Stimulated activated CD8-positive, alpha-beta memory T cell treated with anti-CD3 and anti-CD28 coated beads, Interleukin-15, amount 100 ng/mL, for 24 hours (primary cell): ENCODE data around the gene LGALS8.
"Not testable (repeated sequence)": the region's sequence is repeated elsewhere in the genome, so short reads cannot be mapped to it uniquely, and the experiment has no call there.

Experiments used
- DNase-seq: peaks from one replicate; pipeline ENCODE4 v3.0.0-alpha.2; 2020; ENCODE audit warnings: low read depth

LGALS8 gene

DNA sequence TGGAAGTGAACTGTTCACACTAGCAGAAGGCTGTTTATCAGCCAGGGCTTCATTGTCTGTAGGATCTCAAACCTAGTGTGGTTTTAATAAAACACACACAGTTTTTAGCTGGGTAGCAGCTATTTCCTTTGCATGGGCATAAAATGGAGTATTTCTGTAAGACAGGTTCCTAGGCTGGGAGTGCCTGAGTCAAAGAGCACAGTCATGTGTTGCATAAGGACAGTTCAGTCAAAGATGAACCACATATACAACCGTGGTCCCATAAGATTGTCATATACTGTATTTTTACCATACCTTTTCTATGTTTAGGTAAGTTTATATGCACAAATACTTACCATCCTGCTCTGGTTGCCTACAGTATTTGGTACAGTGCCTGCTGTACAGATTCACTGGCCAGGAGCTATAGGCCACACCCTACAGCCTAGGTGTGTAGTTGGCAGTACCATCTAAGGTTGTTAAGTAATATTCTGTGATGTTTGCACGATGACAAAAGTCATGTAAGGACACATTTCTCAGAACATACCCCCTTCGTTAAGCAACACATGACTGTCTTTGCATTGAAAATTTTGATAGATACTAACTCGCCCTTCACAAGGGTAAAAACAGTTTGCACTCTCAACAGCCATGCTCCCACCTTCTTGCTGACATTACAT lies 17.2 kb downstream of the LGALS8 start:
- no peak for DNase-seq

DNA sequence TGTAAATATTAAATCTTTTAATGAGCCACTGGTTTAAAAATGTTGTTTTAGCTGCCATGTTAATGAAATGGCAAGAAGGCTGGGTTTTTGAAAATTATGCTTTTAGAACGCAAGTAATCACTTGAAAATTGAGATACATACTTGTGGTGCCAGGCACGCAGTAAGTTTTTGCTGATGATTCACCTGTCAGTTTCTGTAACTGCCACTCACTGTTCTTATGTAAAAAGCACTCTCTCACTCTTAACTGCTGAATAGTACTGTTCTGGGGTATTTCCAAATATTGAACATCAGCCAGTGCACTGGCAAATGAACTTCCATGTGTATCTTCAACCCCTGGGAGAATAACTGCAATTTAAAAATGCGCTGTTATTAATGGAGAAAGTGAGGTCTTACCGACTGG lies 17.9 kb downstream of the LGALS8 start:
- no peak for DNase-seq

DNA sequence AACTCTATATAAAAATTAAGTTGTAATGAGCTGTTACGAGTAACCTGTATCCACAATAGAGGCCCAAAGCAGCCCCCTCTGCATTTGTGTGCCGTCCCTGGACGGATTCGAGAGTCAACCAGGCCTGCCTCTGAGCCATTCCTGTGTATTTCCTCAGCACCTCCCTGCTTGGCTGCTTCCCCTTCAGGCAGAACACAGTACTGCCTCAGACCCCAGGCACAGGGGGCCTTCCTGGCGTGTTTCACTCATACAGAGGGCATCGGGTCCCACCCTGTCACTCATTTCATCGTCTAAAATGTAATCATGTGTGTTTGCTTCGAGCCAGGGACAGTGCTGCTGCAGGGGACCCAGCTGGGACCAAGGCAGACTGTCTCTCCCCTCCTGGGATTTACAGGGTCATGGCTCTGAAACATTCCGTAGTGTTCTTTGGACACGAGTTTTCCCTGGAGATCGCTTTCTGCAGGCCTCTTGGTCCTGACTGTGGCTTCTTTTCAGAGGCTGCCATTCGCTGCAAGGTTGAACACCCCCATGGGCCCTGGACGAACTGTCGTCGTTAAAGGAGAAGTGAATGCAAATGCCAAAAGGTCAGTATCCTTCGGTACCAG lies 19.4 kb downstream of the LGALS8 start:
- DNase-seq: no peak

DNA sequence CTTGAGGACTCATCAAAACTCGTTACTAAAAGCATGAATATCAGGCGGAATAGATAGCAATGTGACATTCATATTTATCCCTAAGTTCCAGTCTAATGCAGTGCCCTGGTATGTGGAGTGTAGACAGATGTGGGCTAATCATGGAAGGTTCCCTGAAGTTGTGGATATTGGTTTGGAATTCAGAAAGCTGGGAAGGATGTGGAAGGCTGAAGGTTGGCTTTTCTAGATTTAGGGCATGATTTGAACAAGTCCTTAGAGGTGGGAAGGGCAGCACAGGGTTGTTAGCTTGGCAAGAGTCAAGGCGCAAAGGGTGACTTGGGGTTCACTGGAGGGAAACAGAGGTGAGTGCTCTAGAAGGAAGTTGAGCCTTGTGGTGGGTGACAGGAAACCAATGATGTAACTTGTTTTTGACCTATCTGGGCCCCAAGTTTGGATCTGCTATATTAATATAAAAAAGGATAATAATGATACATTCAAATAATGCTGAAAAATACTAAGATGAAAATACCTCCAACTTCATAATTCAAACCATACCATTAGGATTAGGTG lies 21.9 kb downstream of the LGALS8 start:
- DNase-seq: no peak

DNA sequence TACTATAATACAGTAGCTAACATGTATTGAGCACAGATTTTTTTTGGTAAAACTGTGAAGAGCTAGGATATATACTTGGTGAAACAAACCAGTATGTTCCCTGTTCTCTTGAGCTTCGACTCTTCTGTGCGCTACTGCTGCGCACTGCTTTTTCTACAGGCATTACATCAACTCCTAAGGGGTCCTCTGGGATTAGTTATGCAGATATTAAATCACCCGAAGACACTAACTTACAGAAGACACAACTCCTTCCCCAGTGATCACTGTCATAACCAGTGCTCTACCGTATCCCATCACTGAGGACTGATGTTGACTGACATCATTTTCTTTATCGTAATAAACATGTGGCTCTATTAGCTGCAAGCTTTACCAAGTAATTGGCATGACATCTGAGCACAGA lies 24.7 kb downstream of the LGALS8 start:
- DNase-seq: no peak

DNA sequence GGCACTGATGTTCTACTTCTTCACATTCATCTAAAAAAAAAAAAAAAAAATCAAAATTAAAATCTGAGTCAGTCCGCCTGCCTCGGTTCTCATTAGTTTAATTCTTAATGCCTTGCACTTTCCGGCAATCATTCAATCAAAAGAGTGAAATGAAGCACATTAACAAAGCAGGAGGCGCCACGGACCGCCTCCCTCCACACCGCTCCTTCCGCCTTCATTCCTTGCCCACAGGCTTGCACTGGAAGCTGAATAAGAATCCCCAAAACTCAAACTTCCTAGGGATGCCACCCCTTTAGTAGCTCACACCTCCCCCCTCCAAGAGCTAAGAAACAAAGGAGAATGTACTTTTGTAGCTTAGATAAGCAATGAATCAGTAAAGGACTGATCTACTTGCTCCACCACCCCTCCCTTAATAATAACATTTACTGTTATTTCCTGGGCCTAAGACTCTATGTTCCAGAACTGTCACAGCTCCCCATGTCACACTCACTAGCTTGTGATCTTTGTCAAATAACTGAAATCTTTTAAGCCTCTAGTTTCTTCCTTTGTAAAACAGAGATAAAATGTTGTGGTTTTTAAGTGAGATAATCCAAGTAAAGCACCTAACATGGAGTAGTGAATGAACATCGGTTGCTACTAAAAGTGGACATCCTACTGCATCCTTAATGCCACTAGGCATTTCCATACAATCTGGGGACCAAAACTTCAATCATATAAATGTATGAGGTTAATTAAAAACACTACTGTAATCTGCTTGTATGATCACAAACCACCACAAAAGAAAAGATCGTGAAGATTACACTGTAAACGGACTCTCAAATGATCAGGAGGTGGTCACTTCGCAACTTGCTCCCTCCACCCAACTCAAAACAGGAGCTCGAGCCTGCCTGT lies 27.4 kb downstream of the LGALS8 start:
- DNase-seq: no peak

DNA sequence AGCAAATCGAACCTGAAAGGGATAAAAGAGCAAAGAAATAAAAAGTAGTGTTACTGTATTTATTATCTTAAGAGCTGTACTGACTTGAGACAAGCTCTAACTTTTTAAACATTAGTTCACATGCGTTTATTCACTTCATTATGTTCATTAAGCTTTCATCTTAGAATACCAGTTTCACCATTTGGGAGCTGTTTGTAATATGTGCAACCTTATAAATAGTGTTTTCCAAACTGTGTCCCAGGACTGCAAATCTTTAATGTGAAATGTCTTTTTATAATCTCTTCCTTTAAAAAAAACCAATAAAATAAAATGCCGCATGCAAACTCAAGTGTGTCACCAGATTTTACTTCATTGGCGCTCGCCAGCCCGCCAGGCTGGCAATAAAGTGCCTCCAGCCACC lies 28.3 kb downstream of the LGALS8 start:
- DNase-seq: no peak

DNA sequence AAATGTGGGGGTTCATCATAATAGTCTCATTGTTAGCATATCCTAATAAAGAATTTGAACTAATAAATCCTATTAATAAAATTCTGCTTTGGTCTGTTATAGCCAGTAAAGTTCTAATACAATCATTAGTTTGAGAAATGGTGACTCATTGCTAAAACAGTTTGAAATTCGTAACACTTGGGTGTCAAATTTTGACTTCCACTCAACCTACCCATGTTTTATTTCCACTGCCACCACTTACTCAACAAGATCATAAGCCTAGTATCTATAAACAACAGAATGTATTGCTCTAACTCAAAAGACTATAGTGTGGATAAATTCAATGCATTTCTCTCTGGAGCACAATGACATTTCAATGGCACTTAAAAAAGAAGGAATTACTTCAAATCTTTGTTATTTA lies 29.1 kb downstream of the LGALS8 start:
- no peak for DNase-seq

DNA sequence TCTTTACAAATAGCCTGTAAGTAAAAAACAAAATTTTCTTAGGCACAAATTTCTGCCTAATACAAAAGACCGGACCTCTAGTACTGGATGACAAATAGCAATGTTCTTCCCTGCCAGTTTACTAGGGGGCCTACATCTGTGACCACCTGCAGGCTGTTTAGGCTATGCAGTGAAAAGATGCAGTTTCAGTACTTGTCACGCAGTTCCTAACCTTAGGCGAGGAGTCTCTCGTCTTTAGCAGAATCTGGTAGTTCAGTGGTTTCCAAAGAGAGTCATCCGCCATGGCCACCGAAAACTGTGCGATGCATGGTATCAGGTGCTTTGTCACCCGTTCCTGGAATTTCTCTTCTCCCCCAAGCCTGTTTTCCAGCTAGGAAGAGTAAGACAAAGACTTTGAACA lies 29.6 kb downstream of the LGALS8 start:
- DNase-seq: no peak

DNA sequence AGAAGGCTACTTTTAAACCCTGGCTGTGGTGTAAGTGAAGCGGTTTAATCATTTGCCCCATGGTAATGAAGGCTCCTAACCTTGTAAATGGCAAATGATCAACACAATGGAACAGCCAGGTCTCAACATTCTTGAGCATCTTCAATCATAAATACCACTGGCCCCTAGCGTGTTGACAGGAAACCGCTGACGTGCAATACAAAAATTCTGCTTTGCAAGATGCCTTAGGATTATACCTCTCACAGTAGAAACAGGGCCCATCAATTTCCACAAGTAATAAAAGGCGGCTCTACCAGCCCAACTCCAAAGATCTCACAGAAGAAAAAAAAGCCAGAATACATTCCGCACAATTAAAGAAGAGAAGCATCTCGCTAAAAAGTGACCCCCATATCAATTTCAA lies 32.8 kb downstream of the LGALS8 start:
- DNase-seq: no peak

DNA sequence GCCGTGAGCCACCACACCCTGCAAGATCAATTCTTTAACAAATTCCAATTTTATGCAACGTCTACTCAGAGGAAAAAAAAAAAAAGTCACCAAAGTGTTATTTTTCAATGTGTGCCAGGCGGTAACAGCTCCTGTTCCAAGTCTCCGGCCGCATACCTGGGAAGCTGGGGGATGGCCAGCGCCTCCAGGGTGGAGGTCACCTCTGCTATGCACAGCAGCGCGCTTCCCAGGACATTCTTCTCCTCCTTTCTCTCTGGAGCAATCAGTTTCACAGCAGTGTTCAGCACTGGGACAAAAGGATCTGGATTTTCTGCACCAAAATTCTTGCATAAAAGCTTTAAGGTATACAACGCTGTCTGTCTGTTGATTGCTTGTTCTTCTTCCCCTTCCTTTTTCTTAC lies 34.3 kb downstream of the LGALS8 start:
- DNase-seq: no peak

DNA sequence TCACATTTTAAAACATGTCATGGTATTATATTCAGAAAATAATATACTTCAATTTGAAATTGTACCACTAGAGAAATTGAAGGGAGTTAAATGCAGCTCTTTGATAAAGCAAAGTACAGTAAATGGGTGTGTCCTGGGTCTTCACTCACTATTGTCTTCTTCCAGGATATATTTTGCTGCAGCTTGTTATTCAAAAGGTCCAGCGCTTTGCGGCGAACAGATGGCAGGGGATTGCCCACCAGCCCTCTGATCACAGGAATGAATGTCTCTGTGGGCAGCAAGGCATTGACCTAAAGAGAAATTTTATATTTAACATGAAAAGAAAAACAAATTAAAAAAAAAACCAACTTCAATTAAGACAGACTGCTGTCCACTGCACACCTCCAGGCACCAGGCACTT lies 35.1 kb downstream of the LGALS8 start:
- DNase-seq: no peak

DNA sequence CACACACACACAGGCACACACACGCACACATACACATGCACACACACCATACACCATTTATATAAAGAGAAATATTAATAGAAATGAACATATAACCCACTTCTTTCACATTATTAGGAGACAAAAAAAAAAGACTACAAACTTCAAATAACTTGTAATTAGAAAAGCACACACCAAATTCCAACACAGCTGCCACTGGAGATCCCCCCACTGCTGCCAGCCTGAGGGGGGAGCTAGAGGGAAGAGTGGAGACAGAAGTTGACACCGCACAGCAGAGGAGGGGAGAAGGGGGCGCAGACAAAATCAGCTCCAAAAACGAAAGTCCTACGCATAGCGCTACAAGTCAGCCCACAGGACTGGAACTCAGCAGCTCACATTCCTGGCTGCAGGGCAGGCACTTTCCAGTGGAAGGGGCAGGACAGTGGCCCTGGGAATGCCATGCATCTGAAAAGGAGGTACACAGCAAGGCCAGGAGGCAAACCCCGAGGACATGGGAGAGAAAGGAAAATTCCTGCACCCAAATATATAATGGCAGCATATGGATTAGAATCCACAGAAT lies 36.5 kb downstream of the LGALS8 start:
- no peak for DNase-seq

DNA sequence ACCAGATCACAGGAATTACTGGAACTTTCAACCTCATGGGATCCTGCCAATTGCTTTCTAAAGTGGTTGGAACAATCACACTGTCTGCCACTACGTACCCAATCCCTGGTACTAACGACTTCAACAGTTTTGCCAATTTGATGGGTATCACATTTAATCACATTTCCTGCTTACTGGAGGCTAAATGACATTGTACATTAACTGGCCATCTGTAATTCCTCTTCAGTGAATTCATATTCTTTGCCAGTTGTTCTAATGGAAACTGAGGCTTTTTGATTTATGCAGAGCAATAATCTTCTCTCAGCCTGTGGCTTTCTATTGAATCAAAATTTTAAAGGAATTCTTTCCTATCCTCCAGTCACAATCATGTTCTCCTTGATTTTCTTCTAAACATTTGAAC lies 38.2 kb downstream of the LGALS8 start:
- DNase-seq: no peak

DNA sequence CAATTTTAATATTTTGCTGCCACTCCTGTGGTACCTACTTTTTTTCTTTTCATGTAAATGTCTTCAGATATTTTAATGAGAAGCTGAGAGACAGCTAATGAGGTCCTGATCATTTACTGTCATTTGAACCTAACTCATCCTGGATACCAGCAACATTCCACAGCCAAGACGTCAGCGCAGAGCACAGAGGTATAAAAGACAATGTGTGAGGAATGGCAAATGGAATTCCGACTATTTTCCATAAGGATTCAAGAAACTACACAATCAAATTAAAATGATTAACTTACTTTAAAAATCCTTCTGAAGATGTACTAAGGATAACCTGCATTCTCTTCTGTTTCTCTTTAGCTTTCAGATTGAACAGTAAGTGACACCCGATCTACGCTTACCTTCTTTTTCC lies 41.7 kb downstream of the LGALS8 start:
- DNase-seq: no peak

DNA sequence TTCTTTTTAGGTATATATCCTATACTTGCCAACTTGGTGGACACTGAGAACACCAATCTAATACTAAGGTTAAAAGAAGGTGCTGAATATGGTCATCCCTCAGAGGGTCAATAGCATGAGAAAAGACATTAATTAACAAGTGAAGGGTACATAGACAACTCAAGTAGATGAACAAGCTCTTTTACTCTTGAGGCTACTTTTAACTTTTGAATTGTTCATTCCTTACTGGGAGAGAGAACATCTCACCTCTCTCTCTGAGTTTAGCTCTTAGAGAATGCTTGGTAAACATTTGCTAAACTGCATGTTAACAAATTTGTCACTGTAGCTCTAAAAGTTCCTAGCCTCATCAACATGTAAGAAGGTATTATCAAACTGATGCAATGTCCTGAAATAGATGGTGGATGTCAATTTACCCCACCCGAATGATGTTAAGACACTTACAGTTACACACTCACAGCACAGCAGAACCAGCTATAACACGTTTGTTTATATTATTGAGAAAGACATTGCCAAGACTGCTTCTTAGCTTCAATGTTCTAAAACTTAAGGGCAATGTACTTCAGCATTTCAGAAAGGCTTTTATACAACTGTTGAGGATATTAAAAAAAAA lies 44.6 kb downstream of the LGALS8 start:
- no peak for DNase-seq

DNA sequence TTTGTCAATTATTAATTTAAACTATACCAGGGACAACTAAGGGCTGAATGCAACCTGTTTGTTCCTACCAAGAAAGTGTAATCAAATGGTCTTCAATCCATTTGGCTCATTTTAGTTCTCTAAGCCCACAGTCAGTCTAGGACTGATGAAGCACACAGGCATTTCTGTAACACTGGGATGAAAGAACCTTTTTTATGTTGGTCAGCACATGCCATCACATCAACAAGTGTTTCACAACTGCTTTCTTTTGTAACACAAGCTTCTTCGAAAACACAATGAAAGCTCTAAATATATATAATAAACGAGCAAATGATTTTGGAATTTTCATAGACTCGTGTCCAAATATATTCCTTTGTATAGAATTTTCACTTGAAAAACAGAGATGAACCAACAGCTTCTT lies 51.7 kb downstream of the LGALS8 start:
- no peak for DNase-seq

DNA sequence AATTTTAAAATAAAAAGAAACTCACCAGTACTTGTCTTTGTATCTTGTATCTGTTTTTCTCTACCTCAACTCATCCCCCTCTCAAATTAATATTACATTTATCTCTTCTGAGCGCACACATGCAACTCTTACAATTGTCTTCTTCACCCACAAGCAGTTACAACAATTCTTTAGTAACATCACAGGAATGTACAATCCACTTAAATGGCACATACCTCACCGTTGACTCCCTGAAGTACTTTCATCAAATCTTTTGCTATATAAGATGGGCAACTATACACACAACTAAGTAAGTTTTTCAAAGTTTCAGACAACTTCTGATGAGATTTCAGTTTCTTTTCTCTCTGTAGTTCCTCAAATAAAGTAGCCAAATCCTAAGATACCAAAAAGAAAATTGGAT lies 52.2 kb downstream of the LGALS8 start:
- DNase-seq: no peak

DNA sequence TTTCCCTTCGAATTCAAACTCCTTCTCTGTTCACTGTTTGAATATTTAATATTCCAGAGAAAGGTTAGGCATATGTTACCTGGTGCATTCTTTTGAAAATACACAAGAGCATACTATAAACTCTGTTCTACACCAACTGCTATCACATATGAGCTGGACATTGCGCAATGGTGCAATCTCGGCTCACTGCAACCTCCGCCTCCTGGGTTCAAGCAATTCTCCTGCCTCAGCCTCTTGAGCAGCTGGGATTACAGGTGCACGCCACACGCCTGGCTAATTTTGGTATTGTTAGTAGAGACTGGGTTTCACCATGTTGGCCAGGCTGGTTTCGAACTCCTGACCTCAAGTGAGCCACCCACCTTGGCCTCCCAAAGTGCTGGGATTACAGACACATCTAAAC lies 53.3 kb downstream of the LGALS8 start:
- not testable (repeated sequence) for DNase-seq

DNA sequence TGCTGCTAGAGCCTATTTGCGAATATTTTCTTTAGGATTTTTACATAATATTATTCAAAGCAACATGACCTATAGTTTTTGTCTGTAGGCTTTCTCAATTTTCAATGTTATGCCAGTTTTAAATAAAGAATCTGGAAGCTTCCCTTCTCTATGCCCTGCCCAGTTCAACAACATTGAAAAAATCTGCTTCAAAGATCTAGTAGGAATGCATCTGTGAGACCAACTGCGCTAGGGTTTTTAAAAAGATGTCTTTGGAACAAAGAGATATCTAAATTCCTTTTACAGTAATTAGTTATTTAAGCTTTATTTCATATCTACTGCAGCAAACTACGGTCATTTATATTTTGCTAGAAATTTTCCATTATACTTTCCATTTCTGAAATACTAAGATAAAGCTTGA lies 54.9 kb downstream of the LGALS8 start:
- no peak for DNase-seq

DNA sequence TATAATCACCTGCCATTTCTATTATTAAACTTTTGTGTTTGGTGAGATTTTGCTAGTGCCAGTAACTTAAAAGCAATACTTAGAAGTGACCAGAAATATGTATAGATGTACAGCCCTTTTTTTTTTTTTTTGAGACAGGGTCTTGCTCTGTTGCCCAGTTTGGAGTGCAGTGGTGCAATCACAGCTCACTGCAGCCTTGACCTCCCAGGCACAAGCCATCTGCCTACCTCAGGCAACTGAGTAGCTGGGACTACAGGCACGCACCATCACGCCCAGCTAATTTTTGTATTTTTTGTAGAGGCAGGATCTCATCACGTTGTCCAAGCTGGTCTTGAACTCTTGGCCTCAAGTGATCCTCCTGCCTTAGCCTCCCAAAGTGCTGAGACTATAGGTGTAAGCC lies 56.6 kb downstream of the LGALS8 start:
- not testable (repeated sequence) for DNase-seq

DNA sequence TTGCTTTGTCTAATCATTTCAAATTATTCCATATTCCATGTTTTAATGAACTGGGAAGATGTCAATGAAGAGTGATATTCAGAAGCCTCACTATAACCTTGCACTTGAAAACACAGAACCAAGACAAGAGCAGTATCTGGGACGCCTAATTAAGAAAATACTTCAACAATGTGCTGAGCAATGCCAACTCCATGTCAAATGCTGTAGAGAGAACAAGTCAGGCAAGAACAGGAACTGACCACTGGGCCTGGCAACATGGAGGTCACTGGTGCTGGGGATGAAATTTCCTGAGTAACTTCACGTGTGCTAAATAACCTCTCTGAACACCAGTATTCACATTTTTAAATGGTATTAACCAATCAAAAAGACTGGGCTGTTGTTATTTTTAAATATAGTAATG lies 57.7 kb downstream of the LGALS8 start:
- no peak for DNase-seq
